ENCODE data around the gene HOXD9. TPM values are rescaled to one million over a fixed set of nuclear protein-coding genes. Genes with fewer than 3 reads are reported as not detected.

Gene HOXD9
- total and polyA plus RNA-seq, 2 donors (not counting 3 experiments of a cell fraction or from before 2014, with no cell fraction given): 1.9 to 3.5 TPM

GRCh38 chr2:176158855-176159662, 36.5 kb downstream of the HOXD9 start:
- Histone ChIP-seq H3K27me3 (ENCODE audit: control insufficient read depth in 2 of 2, insufficient read depth in 2 of 2, low read length in 2 of 2) (peaks cover 1 to 2% of the 10 kb centered on the region in 2 experiments), H3K4me2 (ENCODE audit: insufficient read depth, low read length) (no peak overlapping the region), H3K4me1 (ENCODE audit: control insufficient read depth, extremely low read depth, insufficient read depth, low read length) (no peaks in the 10 kb centered on the region), H4K20me1 (replicated peaks; ENCODE audit: control insufficient read depth, extremely low read depth, insufficient read depth, low read length) (no peaks in the 10 kb centered on the region), H3K4me3 (replicated peaks in 1 of 3; ENCODE audit: insufficient read depth in 1 of 3, low read depth in 1 of 3, low read length in 3 of 3) (no peak overlapping the region), H2AFZ (ENCODE audit: low read depth, low read length) (no peak overlapping the region), H3K27ac (ENCODE audit: insufficient read depth, low read depth, low read length) (no peak overlapping the region), H3K9me1 (replicated peaks; ENCODE audit: control insufficient read depth, extremely low read depth, insufficient read depth, low read length) (no peaks in the 10 kb centered on the region), H3K9me3 (replicated peaks; ENCODE audit: control insufficient read depth, insufficient read depth, low read length) (no peaks in the 10 kb centered on the region), H3K9ac (replicated peaks; ENCODE audit: extremely low read depth, insufficient read depth, low read length) (no peak overlapping the region), H3K36me3 (ENCODE audit: control insufficient read depth in 2 of 2, extremely low read depth in 1 of 2, insufficient read depth in 2 of 2, low read length in 2 of 2) (peaks cover 0 to 6% of the 10 kb centered on the region in 2 experiments), H3K79me2 (ENCODE audit: control insufficient read depth, insufficient read depth, low read length) (no peaks in the 10 kb centered on the region)
- intact Hi-C loops (cut with micrococcal nuclease) (no loop called here), dilution Hi-C loops (cut with MboI; ENCODE audit: extremely low pct_ligation_motif_present, low sequenced_read_pairs) (no loop called here)
- TF ChIP-seq FOS (IDR thresholded peaks at IDR 0.05; ENCODE audit: borderline replicate concordance, insufficient read depth, low read length): no peak
- TF ChIP-seq JUN (IDR thresholded peaks at IDR 0.05; ENCODE audit: borderline replicate concordance, insufficient read depth, insufficient read length, low read depth): no peak
- no peak for TF ChIP-seq EZH2 (IDR thresholded peaks at IDR 0.05; ENCODE audit: borderline replicate concordance, low read depth, low read length, severe bottlenecking)
- TF ChIP-seq MYC (IDR thresholded peaks at IDR 0.05; ENCODE audit: low read depth, low read length): no peak
- POLR2A ChIA-PET: no interaction called here
- FAIRE-seq: no peak
- no peak for DNase-seq (ENCODE audit: low read depth, low spot score)
- CTCF ChIA-PET: interaction anchor here (3.4 kb wide), 1 partner anchor 395 kb away, joined by 14 read pairs; no protein-coding TSS in a partner anchor
- BruUV-seq (replicated peaks): no TSS peak

GRCh38 chr2:176159663-176160250, 37.2 kb downstream of the HOXD9 start:
- H3K9me3 ChIP-seq (replicated peaks; ENCODE audit: control insufficient read depth, insufficient read depth, low read length): no peaks in the 10 kb centered on the region
- ChIA-PET POLR2A (no interaction called here), CTCF (interaction anchor here (0.8 to 3.4 kb wide), 2 partner anchors 295 to 395 kb away, joined by 3 to 14 read pairs; no protein-coding TSS in a partner anchor)
- intact Hi-C loops (cut with micrococcal nuclease): no loop called here
- H3K27ac ChIP-seq (ENCODE audit: insufficient read depth, low read depth, low read length): no peak overlapping the region
- H3K4me2 ChIP-seq (ENCODE audit: insufficient read depth, low read length): no peak overlapping the region
- dilution Hi-C loops (cut with MboI; ENCODE audit: extremely low pct_ligation_motif_present, low sequenced_read_pairs): no loop called here
- no peak for FAIRE-seq
- peaks cover 5 to 8% of the 10 kb centered on the region in 2 experiments for H3K27me3 ChIP-seq (ENCODE audit: control insufficient read depth in 2 of 2, insufficient read depth in 2 of 2, low read length in 2 of 2)
- no peak overlapping the region for H2AFZ ChIP-seq (ENCODE audit: low read depth, low read length)
- no peak overlapping the region for H3K9ac ChIP-seq (replicated peaks; ENCODE audit: extremely low read depth, insufficient read depth, low read length)
- TF ChIP-seq CTCF (IDR thresholded peaks at IDR 0.05; ENCODE audit: extremely low read depth in 1 of 2, insufficient read depth in 1 of 2, low read depth in 1 of 2, low read length in 2 of 2): no peak
- no peak for TF ChIP-seq GATA2 (IDR thresholded peaks at IDR 0.05; ENCODE audit: insufficient read depth, insufficient read length, low read depth, low read length)
- no peak for TF ChIP-seq EZH2 (IDR thresholded peaks at IDR 0.05; ENCODE audit: borderline replicate concordance, low read depth, low read length, severe bottlenecking)
- no peak for TF ChIP-seq POLR2A (IDR thresholded peaks at IDR 0.05; ENCODE audit: low read depth, low read length)
- TF ChIP-seq JUN (IDR thresholded peaks at IDR 0.05; ENCODE audit: borderline replicate concordance, insufficient read depth, insufficient read length, low read depth): no peak
- TF ChIP-seq MYC (IDR thresholded peaks at IDR 0.05; ENCODE audit: low read depth, low read length): no peak
- TF ChIP-seq FOS (IDR thresholded peaks at IDR 0.05; ENCODE audit: borderline replicate concordance, insufficient read depth, low read length): no peak
- no peak for TF ChIP-seq MAX (IDR thresholded peaks at IDR 0.05; ENCODE audit: insufficient read depth, insufficient read length)
- no peaks in the 10 kb centered on the region for H3K9me1 ChIP-seq (replicated peaks; ENCODE audit: control insufficient read depth, extremely low read depth, insufficient read depth, low read length)
- no peaks in the 10 kb centered on the region for H3K4me1 ChIP-seq (ENCODE audit: control insufficient read depth, extremely low read depth, insufficient read depth, low read length)
- no peaks in the 10 kb centered on the region for H3K79me2 ChIP-seq (ENCODE audit: control insufficient read depth, insufficient read depth, low read length)
- H3K36me3 ChIP-seq (ENCODE audit: control insufficient read depth in 2 of 2, extremely low read depth in 1 of 2, insufficient read depth in 2 of 2, low read length in 2 of 2): peaks cover 0 to 3% of the 10 kb centered on the region in 2 experiments
- no peaks in the 10 kb centered on the region for H4K20me1 ChIP-seq (replicated peaks; ENCODE audit: control insufficient read depth, extremely low read depth, insufficient read depth, low read length)
- no peak overlapping the region for H3K4me3 ChIP-seq (replicated peaks in 1 of 3; ENCODE audit: insufficient read depth in 1 of 3, low read depth in 1 of 3, low read length in 3 of 3)
- no TSS peak for BruUV-seq (replicated peaks)
- DNase-seq (ENCODE audit: low read depth, low spot score): no peak

Measured in endothelial cell of umbilical vein (primary cell).